Body of pancreas (tissue), 4 donors: Measurements from ENCODE around the gene TRAPPC11.

Experiments used
- CTCF ChIP-seq, 7 experiments: fragments of 450-650 bp in 4 of 7; fragments of 200-600 bp in 3 of 7; sonication (generic) in 3 of 7; IDR thresholded peaks; one replicate each; pipeline ENCODE4 v1.5.1; 2016 to 2019; ENCODE audit warnings: antibody characterized with exemption in 7 of 7
- POLR2A ChIP-seq, 3 donors: fragments of 450-650 bp; IDR thresholded peaks; one replicate each; pipeline ENCODE4 v1.6.1; 2016; ENCODE audit warnings: antibody characterized with exemption in 3 of 3, mild to moderate bottlenecking in 2 of 3

- TF ChIP-seq CTCF (IDR thresholded peaks at IDR 0.05) (no peak), POLR2A (IDR thresholded peaks at IDR 0.05) (no peak)
These were observed 15.1 kb downstream of the TRAPPC11 start for GRCh38 chr4:183674153-183674552.
